ENCODE results near the gene MLPH. TPM values are rescaled to one million over a fixed set of nuclear protein-coding genes. Genes with fewer than 3 reads are reported as not detected.
A peak's percentile ranks its signal among the peaks of the same experiment; 100 is the strongest.

MLPH gene
- total RNA-seq, 1 experiment from 2014 or later = 27.1 TPM

DNA sequence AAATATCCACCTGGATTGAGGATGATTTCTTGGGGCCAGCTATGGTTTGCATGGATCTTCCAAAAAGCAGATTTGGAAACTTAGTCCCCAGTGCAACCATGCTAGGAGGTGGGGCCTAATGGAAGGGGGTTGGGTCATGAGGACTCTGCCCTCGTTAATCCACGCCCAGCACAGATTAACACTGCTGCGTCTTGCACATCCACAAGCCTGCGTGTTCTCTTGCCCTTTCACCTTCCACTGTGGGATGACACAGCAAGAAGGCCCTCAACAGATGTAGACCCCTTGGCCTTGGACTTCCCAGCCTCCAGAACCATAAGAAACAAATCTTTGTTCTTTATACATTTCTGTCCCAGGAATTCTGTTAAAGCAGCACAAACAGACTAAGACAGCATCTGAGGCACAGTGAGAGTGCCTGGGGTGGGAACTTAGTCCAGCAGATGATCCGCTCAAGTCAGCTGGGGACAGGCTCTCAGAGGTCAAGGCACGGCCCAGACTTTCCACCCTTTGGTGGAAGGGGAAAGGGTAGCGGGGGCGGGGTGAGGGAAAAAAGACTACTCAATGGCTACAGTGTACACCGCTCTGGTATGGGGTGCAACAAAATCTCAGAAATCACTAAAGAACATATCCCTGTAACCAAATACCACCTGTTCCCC, 101.1 kb downstream of the MLPH start:
- TF ChIP-seq, protein P1, sequence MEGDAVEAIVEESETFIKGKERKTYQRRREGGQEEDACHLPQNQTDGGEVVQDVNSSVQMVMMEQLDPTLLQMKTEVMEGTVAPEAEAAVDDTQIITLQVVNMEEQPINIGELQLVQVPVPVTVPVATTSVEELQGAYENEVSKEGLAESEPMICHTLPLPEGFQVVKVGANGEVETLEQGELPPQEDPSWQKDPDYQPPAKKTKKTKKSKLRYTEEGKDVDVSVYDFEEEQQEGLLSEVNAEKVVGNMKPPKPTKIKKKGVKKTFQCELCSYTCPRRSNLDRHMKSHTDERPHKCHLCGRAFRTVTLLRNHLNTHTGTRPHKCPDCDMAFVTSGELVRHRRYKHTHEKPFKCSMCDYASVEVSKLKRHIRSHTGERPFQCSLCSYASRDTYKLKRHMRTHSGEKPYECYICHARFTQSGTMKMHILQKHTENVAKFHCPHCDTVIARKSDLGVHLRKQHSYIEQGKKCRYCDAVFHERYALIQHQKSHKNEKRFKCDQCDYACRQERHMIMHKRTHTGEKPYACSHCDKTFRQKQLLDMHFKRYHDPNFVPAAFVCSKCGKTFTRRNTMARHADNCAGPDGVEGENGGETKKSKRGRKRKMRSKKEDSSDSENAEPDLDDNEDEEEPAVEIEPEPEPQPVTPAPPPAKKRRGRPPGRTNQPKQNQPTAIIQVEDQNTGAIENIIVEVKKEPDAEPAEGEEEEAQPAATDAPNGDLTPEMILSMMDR (IDR thresholded peaks at IDR 0.05; ENCODE audit: unreplicated experiment) = no peak
- intact Hi-C loops (cut with micrococcal nuclease) = no loop called here
- Mint-ChIP-seq H3K27me3 (ENCODE audit: insufficient read depth, unreplicated experiment) (no peaks in the 10 kb centered on the region), H3K4me3 (ENCODE audit: unreplicated experiment) (no peak overlapping the region), H3K36me3 (ENCODE audit: insufficient read depth, unreplicated experiment) (no peaks in the 10 kb centered on the region), H3K9me3 (ENCODE audit: unreplicated experiment) (no peaks in the 10 kb centered on the region), H3K4me1 (ENCODE audit: insufficient read depth, unreplicated experiment) (peaks cover 13% of the 10 kb centered on the region), H3K27ac (ENCODE audit: low read depth, unreplicated experiment) (no peak overlapping the region)
- CTCF ChIA-PET = no interaction called here
- DNase-seq (ENCODE audit: unreplicated experiment) = no peak
- BruUV-seq (replicated peaks) = no TSS peak
- POLR2A ChIA-PET = interaction anchor here (0.6 to 3.5 kb wide), 4 partner anchors 9 to 104 kb away, joined by 3 to 13 read pairs (median 4); no protein-coding TSS in a partner anchor

DNA sequence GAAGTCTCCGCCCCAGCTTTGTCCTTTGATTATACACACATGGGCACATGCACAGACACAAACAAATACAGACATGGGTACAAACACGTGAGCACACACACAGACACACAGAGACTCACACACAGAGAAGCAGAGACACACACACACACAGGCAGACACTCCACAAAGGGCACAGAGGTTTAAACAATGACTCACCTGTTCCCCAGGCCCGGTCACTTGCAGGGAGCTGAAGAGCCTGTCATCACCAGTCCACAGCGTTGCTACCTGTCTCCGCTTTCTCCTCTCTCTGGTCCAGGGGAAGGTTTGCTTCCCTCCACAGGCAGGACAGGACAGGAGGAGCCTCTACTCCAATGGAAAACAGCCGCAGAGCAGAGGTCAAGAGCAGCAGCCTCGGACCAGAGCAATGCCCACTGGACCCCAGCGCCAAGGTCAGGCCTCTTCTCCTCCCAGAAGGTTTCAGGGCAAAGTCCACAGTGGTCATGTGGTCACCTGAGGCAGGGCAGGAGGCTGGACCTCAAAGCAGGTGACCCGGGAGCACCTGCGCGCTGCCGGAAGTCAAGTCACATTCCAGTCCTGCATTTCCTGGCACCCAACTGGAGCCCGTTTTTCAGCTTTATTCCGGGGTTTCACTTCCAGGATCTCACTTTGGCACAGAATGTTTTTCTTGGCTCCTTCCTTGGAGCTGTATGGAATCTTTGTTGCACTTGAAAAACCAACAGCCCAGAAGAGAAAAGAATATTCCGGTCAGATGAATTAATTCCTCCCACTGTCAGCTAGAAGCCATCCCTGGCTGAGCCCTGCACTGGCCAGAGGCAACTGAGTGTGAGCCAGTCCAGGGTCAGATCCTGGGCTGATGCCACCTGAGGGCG, 103.5 kb downstream of the MLPH start, which contains the start of gene RAB17:
Gene RAB17, minus strand, starts transcription at position 463 of the 869 bp plus-strand sequence. CDS start 4,580 bp downstream, outside the sequence.
- Mint-ChIP-seq H3K36me3 (ENCODE audit: insufficient read depth, unreplicated experiment) (no peaks in the 10 kb centered on the region), H3K27ac (ENCODE audit: low read depth, unreplicated experiment) (peak within 1 kb of the TSS; percentile 90), H3K4me1 (ENCODE audit: insufficient read depth, unreplicated experiment) (peaks cover 13% of the 10 kb centered on the region), H3K9me3 (ENCODE audit: unreplicated experiment) (no peaks in the 10 kb centered on the region), H3K4me3 (ENCODE audit: unreplicated experiment) (peak within 1 kb of the TSS; percentile 77), H3K27me3 (ENCODE audit: insufficient read depth, unreplicated experiment) (no peaks in the 10 kb centered on the region)
- TF ChIP-seq, protein P1 (IDR thresholded peaks at IDR 0.05; ENCODE audit: unreplicated experiment) = no peak
- intact Hi-C loops (cut with micrococcal nuclease) = loop anchor here (5.0 kb wide), 1 partner anchor 67 kb away; no protein-coding TSS in a partner anchor
- DNase-seq (ENCODE audit: unreplicated experiment) = peak; percentile 71
- CTCF ChIA-PET = interaction anchor here (0.6 to 4.4 kb wide), 7 partner anchors 9 to 155 kb away, joined by 3 to 18 read pairs (median 3); no protein-coding TSS in a partner anchor
- no TSS peak for BruUV-seq (replicated peaks)
- POLR2A ChIA-PET = interaction anchor here (0.5 to 3.5 kb wide), 30 partner anchors 11 to 662 kb away, joined by 3 to 19 read pairs (median 3); partner anchors contain the start of gene COPS8

DNA sequence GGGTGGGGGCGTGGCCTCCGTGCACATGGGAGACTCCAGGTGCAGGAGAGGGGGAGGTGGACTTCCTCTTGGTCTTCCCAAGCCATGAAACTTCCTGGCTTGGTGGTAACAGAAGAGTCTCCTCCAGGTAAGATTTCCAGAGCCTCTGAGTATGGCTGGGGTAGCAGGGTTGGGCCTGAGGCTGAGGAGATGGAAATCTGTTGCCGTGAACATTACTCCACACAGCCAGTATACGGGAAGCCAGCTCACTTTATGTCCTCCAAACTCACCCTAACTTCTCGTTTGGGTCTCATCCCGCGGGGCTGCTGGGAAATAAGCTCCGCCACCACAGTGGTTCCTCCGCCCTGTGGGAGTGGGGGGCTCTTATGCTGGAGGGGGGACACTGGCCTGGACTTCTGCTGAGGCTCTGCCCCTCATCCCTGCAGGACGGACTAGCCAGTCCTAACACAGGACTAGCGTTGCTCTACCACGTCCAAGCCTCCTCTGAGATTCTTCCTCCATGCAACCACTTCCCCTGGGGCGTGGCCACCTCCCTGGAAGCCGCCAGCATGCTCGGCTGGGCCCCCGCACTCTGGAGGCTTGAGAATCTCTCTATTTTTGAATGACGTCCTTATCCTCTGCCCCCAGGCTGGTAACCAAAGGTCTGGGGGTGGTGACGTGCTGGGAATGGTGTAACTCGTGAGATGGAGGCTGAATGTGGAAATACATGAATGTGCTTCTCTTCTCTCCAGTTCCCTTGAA, 104.3 kb downstream of the MLPH start:
- TF ChIP-seq, protein P1 (IDR thresholded peaks at IDR 0.05; ENCODE audit: unreplicated experiment) = no peak
- TSS peak; percentile 50 for BruUV-seq (replicated peaks)
- H3K4me1 Mint-ChIP-seq (ENCODE audit: insufficient read depth, unreplicated experiment) = peaks cover 13% of the 10 kb centered on the region
- ChIA-PET CTCF (interaction anchor here (0.7 to 4.4 kb wide), 6 partner anchors 9 to 507 kb away, joined by 3 to 18 read pairs (median 4); no protein-coding TSS in a partner anchor), POLR2A (interaction anchor here (0.5 to 3.5 kb wide), 16 partner anchors 13 to 663 kb away, joined by 3 to 19 read pairs (median 4); no protein-coding TSS in a partner anchor)
- DNase-seq (ENCODE audit: unreplicated experiment) = peak; percentile 84
- H3K4me3 Mint-ChIP-seq (ENCODE audit: unreplicated experiment) = peak overlapping the region; percentile 77
- H3K27ac Mint-ChIP-seq (ENCODE audit: low read depth, unreplicated experiment) = peak overlapping the region; percentile 90
- no peaks in the 10 kb centered on the region for H3K36me3 Mint-ChIP-seq (ENCODE audit: insufficient read depth, unreplicated experiment)
- H3K27me3 Mint-ChIP-seq (ENCODE audit: insufficient read depth, unreplicated experiment) = no peaks in the 10 kb centered on the region
- intact Hi-C loops (cut with micrococcal nuclease) = loop anchor here (5.0 kb wide), 1 partner anchor 66 kb away; no protein-coding TSS in a partner anchor
- no peaks in the 10 kb centered on the region for H3K9me3 Mint-ChIP-seq (ENCODE audit: unreplicated experiment)
